Hematopoietic multipotent progenitor cell treated with erythropoietin and hydrocortisone succinate and interleukin-3 and kit ligand, for 6 days (in vitro differentiated cells): ENCODE data around the gene BDKRB1.

Experiments used
- DNase-seq: peaks from one replicate; pipeline ENCODE4 v3.0.0-alpha.2; 2015

BDKRB1 gene

GRCh38 chr14:96255501-96256366 lies at the start of gene BDKRB1:
BDKRB1 (plus strand) TSS chr14:96256210; CDS start chr14:96263683, 7,473 bp downstream.
- no peak for DNase-seq

GRCh38 chr14:96206461-96206860 lies 49.5 kb upstream of the BDKRB1 start:
- DNase-seq, result no peak

GRCh38 chr14:96207686-96208085 lies 48.3 kb upstream of the BDKRB1 start:
- no peak for DNase-seq

DNA sequence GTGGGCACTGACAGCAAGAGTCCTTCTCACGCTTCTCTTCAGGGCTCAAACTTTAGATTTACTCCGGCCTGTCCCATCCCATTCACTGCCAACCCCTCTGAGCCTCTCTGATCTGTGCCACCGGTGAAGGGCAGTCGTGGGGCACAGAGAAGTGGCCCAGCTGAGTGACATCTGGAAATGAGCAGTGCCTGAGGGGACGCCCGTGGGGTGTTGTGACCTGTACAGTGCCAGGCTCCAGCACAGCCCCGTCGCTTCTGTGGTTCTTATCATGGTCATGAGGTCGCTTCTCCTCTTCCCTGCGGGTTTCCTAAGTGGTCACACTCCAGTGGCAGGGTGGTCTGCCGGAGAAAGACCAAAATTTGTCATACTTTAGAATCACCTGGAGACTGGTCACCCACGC lies 47.3 kb upstream of the BDKRB1 start:
- no peak for DNase-seq

- DNase-seq, result no peak
Observed at GRCh38 chr14:96212140-96212539, 43.9 kb upstream of the BDKRB1 start.

DNA sequence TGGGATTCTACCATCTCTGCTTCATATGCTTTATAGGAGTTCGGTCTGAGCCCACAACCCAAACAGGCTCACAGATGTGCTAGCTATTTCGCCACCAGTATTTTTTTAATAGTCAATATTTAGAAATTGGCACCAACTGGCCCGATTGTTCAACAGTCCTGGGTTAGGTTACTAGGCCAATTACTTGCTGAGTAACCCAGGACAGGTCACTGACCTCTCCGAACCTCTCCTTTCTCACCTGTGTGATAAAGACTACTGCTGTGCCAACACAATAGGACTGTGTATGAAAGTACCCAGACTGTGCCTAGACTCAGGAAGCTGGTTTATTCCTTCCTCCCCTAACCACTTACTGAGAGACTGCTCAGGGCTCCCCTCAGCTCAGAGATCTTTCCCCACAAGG lies 43.1 kb upstream of the BDKRB1 start:
- no peak for DNase-seq

GRCh38 chr14:96213871-96214465 lies 42.0 kb upstream of the BDKRB1 start:
- no peak for DNase-seq

GRCh38 chr14:96214793-96215192 lies 41.2 kb upstream of the BDKRB1 start:
- no peak for DNase-seq

GRCh38 chr14:96215452-96216244 lies 40.4 kb upstream of the BDKRB1 start:
- DNase-seq, result no peak

- DNase-seq, result no peak
Observed at GRCh38 chr14:96216627-96217026, 39.4 kb upstream of the BDKRB1 start.

- no peak for DNase-seq
Observed at GRCh38 chr14:96217376-96217913, 38.6 kb upstream of the BDKRB1 start.

DNA sequence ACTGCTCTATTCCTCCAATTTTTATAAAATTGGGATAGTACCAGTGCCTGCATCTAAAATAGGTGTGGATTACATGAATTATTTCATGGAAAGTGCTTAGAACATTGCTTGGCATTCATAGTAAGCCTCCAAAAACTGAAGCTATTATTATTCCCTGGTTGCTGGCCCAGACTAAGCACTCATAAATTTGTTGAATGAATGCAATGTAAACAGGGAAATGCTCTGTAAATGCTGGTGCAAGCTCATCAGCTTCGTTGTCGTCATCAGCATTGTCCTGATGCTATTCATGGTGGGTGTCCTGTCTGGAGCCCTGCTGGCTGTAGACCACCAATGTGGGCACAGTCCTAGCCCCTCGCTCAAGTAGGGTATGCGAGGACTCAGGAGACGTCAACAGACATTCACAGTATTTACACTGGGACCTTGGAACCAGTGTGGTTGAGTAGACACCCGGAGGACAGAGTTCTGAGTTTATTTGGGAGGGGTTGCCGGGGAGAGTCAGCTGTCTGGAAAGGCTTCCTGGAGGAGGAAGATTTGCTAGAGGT lies 34.8 kb upstream of the BDKRB1 start:
- no peak for DNase-seq

GRCh38 chr14:96221841-96222240 lies 34.2 kb upstream of the BDKRB1 start:
- no peak for DNase-seq

- no peak for DNase-seq
Observed at GRCh38 chr14:96224480-96225096, 31.4 kb upstream of the BDKRB1 start.

GRCh38 chr14:96225213-96225612 lies 30.8 kb upstream of the BDKRB1 start:
- DNase-seq, result no peak

DNA sequence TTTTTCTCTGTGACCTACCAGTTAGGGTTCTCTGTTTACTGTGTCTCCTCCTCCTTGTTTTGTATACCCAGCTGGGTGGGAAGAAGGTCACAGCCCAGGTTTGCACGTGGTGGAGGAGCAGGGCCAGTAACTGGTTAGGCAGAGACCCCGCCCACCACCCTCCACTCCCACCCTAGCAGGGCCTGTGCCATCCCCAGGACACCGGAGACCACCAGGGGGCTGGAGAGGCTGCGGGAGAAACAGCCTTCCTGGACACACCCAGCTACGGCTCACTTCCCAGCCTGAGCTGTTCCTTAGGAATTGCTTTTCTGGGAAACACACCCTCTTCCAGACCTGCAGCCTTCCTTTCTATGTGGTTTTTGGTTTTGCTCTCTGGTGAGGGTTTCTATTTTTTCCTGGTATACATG lies 30.3 kb upstream of the BDKRB1 start:
- DNase-seq, result no peak

DNA sequence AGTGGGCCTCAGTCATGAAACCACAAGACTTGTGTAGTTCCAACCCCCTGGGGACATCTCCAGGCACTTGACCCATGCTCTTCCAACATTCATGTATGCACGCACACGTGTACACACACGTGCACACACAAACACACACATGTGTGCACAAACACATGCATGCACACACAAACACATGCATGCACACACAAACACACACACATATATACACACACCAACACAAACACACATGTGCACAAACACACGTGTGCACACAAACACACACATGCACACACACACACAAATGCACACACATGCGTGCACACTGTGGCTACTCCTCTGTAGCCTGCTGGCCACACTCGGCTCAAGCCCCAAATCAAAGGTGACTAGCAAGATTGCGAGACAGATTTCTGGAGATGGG lies 28.6 kb upstream of the BDKRB1 start:
- no peak for DNase-seq

- DNase-seq, result no peak
Observed at GRCh38 chr14:96229315-96229714, 26.7 kb upstream of the BDKRB1 start.

DNA sequence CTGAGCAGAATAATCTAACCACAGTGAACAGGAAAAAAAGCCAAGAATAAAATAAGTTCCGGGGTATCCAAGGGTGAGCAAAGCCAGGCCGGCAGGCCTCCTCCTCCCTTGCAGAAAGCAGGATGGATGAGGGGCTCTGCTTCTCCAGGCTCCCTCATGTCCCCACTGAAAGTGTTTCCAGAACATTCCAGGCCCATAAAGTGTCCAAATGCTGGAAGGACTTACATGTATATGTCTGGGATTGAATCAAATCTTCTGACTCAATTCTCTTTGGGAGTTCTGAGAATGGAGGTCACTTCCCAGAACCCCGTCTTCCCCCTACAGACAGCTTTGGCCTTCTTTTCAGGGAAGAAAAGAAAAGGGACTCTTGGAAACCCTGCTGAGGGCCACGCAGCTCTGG lies 25.0 kb upstream of the BDKRB1 start:
- no peak for DNase-seq

DNA sequence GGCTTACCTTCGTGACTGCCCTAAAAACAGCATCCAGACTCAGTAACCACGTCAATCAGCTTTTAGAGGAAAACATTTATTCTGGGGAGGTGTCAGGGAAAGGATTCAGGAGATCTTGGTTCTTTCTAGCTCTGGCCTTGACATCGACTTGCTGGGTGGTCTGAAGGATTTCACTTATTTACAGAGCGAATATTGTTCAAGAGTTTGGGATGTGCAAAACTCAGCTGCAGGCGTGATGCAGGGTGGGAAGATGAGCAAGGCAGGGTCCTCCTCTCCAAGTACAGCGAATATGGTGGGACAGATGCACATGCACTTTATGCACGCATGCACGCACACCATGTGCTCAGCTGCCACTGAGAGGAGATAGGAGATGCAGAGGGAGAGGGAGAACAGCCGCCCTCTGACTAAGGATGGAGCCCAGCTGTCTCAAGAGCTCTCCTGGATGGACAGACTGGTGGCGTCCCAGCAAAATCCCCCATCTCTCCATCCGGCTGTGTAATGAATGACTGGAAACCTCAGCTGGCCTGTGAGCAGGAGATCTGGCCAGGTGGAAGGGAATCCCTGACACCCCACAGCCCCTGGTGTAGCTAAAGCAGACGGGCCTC lies 24.4 kb upstream of the BDKRB1 start:
- DNase-seq, result no peak

GRCh38 chr14:96232506-96232905 lies 23.5 kb upstream of the BDKRB1 start:
- no peak for DNase-seq

GRCh38 chr14:96233661-96234060 lies 22.3 kb upstream of the BDKRB1 start:
- DNase-seq, result no peak
